Right hindlimb (tissue), 1 donor: ENCODE results near the gene AP2B1.

Experiments
- DNase-seq: peaks from one replicate; pipeline ENCODE4 v3.0.0-alpha.2; 2018

The AP2B1 gene

DNA sequence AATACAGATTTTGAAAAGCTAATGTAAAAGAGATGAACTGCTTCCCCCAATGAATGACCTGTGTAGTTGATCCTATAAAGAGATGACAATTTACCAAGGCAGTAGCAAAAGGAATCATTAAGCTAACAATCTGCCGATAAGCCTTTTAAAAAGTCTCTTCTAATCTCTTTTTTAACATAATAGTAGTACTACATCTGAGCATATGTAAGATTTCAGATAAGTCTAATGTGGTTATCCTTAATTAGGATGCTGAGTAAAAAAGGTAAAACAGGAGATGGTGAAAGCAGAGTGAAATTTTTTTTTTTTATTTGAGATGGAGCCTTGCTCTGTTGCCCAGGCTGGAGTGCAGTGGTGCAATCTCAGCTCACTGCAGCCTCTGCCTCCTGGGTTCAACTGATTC lies 118.1 kb downstream of the AP2B1 start:
- no peak for DNase-seq

DNA sequence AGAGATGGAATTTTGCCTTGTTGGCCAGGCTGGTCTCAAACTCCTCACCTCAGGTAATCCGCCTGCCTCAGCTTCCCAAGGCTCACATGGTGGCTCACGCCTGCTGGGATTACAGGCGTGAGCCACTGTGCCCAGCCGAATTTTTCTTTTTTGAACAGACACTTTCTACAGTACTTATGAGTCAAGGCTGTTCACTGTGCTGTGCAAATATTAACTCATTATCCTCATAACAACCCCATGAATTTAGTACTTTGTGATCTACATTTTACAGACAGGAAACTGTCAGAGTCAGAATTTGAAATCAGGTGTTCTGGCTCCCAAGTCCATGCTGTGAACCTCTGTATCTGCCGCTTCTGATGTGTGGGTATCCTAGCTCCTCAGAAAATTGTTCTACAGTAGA lies 118.6 kb downstream of the AP2B1 start:
- no peak for DNase-seq

DNA sequence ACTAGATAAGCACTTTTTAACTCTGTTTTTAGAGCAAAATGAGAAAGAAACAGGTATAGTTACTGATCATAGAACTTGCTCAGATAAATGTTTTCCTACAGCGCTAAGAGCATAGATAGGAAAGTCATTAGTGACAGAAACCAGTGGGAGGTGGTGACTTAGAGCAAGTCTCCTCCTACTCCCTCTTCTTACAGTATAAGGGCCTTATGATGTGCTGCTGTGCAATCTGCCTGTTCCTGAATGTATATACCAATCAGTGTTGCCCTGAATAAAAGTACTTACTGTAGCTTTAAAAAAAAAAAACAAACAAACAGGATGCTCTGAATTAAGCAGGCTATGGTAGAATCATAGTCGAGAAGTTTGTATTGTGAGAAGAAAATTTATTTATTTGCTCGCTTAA lies 121.0 kb downstream of the AP2B1 start:
- DNase-seq, result no peak

DNA sequence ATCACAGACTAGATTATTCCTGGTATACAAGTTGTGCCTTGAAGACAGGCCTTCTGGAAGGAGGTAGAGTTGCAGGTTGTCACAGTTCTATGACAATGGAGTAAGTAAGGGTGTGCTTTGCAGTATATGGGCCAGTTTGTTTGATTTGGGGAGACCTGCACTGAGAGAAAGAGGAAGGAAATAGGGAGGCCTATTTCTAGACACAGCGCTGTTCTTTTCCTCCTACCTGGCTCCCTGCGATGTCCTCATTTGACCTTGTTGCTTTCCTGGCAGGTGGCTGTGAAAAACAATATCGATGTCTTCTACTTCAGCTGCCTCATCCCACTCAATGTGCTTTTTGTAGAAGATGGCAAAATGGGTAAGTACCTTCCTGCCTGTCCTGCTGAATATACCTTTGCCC lies 121.8 kb downstream of the AP2B1 start:
- DNase-seq, result no peak

DNA sequence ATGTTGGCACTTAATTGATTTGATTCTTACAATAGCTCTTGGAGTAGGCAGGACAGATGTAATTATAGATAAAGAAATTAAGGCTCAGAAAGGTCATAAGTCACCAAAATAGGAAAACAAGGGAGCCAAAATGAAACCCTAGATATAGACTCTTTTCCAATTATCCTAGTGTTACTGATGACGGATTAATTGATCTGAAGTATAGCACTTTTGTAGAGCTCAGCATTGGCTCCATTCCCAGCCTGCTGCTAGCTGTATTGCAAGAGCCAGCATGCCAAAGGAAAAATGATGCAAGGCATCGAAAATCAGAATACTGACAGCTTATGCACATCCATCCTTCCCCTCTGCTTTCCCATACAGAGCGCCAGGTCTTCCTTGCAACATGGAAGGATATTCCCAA lies 122.8 kb downstream of the AP2B1 start:
- DNase-seq, result no peak

DNA sequence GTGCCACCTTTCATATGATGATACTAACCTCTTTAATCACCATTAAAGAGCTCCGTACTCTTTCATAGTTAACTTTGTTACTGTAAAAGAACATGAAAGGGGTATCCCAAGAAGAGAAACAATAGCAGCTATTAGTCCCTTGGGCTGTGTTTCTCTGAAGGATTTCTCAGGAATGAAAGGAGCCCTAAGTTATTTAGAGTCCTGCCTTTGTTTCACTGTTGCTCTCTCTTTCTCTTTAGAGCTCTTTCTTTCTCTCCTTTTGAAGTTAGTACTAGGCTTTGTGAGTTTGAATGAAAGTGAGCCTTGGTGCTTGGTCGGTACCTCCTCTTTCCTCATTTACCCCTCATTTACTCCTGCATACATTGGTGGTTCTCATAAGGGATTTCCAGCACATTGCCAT lies 123.8 kb downstream of the AP2B1 start:
- DNase-seq, result no peak

DNA sequence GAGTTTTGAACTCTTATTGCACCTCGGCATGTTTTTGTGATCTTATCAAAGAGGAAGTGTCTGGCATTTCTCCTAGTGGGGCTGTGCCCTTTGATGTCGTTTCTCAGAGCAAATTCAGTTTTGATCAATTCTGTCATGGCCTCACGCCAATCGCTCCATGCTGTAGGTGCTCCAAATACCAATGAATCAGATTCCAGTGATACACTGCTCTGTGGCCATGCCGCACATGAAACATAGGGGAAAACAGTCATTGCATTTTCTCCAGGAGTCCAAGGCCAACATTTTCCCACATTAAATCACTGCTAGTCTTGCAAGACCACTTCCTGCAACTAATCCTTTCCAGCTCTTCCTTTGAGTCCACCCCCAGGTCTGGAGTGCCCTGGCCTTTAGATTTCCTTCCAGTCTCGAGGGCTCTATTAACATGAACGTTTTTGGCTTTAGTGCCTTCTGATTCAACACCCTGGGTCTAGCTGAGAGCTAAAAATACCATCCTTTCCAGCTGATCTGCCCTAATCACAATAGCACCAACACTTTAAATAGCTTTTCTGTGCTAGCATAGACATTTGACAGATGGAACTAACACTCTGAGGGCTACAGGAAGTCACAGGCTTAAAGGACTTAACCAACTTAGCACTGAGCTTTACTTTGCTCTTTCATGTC lies 126.1 kb downstream of the AP2B1 start:
- peak; percentile 50 for DNase-seq

DNA sequence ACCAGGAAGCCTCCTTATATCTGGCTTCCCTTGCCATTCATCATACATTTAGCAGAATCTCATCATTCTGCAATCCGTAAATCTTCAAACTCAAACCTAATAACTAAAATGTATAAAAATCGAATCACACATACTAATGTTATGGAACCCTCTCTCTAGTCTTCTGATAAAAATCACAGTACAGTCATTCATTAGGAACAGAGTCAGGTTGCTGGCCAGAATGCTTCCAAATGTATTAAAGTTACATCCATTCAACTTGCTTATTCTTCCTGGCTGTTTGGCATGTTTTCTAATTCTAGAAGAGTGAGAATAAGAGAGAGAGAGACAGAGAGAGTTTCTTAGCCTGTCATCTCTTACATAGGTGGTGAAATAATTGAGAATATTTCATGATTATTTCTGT lies 127.9 kb downstream of the AP2B1 start:
- DNase-seq, result no peak

DNA sequence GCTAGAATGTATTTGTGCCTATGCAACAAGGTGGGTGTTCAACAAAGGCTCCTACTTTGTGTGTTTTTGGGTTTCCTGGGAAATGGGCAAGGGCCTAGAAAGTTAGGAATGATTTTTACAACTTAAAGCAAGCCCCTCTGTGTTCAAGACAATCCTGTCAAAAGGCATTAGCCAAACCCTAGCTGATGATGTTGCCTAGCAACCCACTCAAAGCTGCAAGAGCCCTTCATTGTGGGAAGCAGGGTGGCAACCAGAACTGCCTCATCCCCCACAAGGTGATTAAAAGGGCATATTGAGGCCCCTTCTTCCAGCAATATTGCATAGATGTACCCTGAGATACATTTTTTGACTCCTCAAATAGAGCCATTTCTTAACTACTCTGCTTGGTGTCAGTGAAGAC lies 128.3 kb downstream of the AP2B1 start:
- no peak for DNase-seq

DNA sequence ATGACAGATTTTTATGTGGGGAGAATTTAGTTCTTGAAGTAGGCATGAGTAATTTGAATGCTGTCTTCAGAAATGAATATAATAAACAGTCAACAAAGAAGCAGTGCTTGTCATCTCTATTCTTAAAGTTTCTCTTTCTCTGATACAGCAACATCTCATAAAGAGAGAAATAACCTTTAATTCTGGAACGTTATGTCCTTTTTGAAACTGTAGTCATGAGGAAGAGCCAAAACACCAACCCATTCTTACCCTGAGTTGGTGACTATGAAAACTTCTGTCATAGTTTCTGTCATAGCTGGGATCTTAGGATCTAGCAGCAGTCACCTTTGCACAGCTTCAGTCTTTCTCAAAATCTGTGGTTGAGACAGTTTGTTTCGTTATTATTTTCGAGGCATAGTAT lies 129.1 kb downstream of the AP2B1 start:
- DNase-seq, result no peak

DNA sequence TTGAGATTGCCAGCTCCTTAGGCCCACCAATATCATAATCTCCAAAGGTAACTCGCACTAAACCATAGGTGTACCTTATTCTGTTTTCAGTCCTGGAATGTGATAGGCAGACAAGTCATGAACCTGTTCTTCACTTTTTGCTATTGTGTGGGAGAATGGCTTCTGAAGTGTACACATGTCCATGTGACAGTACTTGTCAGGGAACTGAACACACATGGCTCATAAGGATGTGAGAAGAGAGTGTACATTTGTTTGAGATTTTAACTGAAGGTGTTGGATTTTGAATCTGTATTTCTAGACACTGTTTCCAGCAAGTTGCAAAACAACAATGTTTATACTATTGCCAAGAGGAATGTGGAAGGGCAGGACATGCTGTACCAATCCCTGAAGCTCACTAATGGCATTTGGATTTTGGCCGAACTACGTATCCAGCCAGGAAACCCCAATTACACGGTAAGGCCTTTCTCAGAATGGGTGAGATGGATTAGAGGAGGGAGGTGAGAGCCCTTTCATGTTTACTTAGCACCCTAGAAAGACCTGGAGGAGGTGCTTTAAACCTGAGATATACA lies 129.9 kb downstream of the AP2B1 start:
- DNase-seq, result no peak

DNA sequence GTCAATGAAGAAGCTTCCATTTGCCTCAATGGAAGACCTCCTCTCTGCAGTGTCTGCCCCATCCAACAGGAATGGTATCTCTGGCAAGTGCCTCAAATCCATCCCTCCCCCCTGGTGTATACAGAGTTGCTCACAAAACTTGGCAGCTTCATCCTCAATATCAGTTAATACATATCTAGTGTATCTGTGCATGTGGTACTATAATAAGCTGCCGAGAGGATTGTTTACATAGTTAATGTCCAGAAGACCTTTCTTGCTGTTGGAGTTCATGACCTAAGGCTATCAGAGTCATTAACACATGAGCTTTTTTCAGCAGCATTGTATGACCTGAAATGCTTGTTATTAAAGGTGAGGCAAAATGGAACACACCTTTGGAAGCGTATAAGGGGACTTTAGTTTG lies 130.4 kb downstream of the AP2B1 start:
- no peak for DNase-seq

DNA sequence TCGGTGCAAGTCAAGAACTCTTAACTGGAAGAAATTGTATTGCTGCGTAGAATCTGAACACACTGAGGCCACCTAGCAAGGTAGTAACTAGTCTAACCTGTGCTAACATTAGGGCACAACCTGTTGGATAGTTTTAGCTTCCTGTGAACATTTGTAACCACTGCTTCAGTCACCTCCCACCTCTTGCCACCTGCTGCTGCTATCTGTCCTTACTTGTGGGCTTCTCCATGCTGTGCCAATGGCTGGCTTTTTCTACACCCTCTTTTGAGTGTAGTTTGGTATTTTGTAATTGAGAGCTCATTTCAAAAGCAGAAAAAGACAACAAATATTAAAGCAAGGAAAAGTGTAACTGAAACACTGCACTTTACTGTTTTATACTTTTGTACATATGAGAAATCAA lies 136.6 kb downstream of the AP2B1 start:
- no peak for DNase-seq

DNA sequence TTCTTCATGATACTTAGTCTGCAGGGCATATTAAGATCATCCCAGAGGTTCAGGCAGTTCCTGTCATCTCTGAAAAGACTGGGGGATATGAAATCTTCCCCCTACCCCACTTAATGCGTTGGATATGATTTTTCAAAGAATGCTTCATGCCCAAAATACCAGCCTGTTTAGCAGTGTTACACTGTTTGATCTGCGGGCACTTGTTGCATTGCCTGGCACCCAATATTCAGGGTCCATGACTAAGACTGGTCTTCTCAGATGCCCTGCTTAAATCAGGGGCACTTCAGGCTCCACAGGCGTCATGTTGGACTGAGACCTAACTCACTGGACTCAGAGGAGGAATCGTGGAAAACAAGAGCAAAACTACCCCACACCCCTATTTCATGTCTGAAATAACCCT lies 137.9 kb downstream of the AP2B1 start:
- DNase-seq, result no peak

DNA sequence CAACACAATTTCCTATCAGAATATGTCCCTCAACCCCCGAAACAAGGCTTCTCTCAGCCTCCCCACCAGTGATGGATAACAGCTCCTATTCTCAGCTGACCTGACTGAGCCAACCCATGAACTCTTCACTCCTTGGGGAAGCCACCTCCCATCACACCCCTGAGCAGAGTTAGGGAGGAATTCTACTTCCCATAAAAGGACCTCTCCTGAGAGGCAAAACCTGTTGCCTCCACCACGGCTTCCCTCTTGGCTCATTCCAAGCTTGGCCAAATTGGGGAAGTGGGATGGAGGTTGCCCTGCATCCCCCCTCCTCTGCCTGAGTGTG lies 138.6 kb downstream of the AP2B1 start:
- DNase-seq, result no peak

DNA sequence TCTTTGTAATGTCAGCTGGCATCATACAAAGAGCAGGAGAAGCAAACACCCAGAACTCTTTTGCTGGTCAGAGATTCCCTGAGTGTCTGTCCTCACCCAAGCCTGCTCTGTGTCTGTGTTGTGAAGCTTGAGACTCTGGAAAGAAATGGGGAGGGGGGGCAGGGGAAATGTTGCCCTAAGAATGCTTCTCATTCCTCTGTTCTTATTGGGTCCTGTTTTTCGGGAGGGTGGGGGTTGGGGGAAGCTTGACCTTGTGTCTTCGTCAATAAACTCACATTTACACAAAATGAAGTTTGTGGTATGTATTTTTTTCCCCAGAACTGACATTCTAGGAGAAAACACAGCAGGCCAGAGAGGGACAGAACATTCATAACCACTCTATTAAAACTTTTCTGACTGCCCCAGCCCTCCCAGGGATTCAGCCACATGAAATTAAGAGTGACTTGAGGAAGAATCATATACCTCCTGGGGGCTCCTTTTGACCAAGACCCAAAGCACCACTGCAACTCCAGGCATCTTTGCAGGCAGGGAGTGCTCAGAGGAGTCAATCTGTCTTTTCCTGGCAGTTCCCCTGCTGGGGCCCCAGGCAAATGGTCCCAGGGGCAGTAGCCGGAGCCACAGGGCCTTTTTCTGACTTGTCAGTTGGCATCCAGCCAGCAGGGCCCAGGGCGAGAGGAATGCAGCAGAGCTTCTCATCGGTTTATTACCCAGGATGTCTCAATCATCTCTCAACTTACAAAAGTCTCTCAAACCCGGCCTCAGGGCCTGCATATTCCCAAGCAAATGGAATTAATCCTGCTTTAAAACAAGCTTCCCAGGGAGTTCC lies 139.2 kb downstream of the AP2B1 start:
- peak; percentile 72 for DNase-seq

DNA sequence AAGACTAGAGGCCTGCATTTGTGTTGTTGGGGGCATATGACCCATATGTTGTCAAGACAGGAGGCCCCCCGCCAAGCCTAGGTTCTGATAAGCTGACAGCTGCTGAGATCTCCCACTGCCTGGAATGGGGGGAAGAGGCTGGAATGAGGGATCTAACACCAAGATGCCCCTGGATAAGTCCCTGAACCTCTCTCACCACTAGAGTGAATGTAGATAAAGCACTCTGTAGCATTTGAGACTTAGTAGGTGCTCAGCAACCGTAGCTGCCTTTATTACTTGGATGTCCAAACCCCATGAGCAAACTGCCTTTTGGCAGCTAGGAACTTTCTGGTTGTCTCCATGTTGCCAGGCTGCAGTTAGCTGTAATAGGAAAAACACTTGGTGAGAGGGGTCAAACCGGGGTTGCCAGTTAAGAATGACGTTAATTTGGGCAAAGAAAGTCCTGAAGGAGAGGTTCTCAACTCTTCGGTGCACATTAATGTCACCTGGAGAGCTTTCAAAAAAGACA lies 139.9 kb downstream of the AP2B1 start:
- DNase-seq, result no peak

DNA sequence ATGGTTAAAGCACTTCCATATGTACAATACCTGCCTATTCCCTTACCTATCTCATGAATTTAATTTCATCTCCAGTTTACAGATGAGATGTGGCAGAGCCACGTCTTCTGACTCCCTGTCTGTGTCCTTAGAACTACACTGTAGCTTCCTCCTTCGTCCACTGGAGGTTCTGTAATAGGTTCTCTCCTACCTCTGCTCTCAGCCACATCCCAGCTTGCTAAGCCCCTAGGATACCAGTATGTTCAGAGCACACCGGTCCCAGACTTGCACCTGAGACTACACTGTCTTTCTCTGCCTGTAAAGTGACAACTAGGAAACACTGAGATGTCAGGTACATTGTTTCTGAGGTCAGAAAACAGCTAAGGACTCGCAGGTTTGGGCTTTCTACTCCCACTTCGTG lies 140.5 kb downstream of the AP2B1 start:
- DNase-seq, result no peak

DNA sequence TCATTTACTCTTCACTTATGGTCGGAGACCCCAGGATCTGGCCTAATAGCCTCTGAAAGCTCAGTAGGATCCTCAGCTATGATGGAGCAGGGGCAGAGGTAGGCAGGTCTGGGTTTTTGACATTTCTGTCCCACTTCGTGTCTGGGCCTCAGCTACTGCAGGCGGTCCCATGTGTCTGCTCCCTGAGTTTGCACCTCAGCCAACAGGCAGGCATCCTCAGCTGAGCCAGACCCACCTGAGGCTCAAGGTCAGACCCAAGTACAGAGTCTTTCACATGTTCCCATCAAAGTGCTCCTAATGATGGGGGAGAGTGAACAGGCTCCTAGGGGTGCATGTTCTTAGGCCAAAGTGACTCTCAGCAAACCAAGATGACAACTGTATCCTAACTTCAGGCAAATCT lies 141.4 kb downstream of the AP2B1 start:
- DNase-seq, result no peak

DNA sequence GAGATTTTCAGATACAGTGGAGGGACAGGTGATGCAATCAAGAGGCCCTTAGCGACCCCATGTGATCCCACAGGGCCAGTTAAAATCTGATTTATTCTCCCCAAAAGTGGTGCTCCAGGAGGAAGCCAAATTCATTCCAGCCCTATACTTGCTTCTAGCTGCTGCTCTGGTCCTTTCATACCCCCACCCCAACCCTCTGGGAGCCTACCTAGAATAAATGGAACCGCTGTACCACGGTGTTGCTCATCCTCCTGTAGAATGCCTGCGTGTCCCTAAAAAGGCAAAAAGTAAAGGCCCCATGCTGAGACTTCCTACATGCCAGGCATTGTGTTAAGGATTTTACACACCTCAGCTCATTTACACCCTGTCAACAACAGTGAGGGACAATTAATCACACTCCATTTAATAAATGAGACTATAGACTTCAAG lies 142.3 kb downstream of the AP2B1 start:
- no peak for DNase-seq

DNA sequence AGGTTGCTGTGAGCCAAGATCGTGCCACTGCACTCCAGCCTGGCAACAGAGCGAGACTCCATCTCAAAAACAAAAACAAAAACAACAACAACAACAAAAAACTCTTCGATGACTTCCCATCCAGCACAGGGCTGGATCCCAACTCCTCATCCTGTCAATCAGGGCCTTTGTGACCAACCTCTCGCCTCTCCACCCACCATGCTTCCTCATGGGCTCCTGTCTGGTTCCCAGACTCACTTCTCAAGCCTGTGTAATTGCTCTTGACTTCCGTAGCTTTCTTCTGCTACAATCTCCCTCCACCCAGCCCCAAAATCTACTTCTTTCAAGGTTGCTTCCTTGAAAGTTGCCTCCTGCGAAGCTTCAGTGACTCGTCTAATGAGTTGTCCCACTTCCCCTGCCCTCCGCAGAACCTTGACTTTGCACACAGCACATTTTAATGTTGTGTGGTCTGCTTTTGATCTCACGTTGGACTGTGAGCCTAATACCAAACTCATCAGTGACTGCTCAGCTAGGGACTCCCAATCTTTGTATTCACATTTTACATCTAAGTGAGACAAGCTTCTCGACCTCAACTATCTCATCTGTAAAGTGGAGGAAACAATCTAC lies 143.4 kb downstream of the AP2B1 start:
- DNase-seq, result no peak

DNA sequence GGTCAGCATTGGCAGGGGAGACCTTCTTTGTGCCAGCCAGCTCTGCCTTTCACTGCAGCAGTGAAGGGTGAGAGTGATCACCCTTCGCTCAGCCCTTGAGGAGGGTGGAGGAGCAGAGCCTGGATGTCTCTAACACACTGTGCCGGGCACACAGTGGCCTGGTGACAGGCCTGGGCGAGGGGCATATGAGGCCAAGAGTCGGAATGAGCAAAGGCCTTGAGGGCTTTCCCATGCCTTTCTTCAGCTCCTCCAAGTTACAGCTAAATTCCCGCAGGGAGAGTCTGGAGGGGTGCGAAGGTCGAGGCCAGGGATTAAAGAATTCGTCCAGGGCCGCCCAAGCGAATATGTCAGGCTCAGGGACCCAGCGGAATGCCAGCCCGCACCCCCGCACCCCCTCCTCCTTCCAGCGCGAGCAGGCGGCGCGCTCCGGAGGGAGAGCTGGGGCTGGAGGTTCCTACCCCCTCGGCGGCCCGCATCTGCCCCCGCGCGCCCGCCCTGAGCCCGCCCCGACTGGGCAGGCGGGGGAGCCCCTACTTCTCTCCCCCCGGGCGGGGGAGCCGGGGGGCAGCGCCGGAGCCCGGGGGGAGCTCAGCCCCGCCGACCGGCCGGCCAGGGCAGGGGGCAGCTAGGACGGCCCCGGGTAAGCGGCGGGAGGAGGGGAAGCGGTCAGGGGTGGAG lies 144.3 kb downstream of the AP2B1 start, which contains the start of gene RASL10B:
Gene RASL10B, plus strand, starts transcription at position 401 of the 678 bp plus-strand sequence. CDS start 3,546 bp downstream, outside the sequence.
- peak; percentile 64 for DNase-seq
